HEK293T (cell line): ENCODE data around the gene NACC2.

ENCODE experiments used
- CTBP1 ChIP-seq: fragments of 450-650 bp; IDR thresholded peaks from 2 replicates; pipeline ENCODE4 v1.6.1; 2016; ENCODE audit warnings: borderline replicate concordance
- FOXA1 ChIP-seq: fragments of 450-650 bp; IDR thresholded peaks from 2 replicates; pipeline ENCODE4 v1.6.1; 2016; ENCODE audit warnings: mild to moderate bottlenecking
- FOXM1 ChIP-seq: fragments of 450-650 bp; IDR thresholded peaks from 2 replicates; pipeline ENCODE4 v1.6.1; 2017; ENCODE audit warnings: mild to moderate bottlenecking, borderline replicate concordance
- L3MBTL2 ChIP-seq: fragments of 450-650 bp; conservative IDR thresholded peaks from 2 replicates; pipeline ENCODE4 v1.6.1; 2016; ENCODE audit warnings: mild to moderate bottlenecking
- SP1 ChIP-seq: fragments of 450-650 bp; IDR thresholded peaks from 2 replicates; pipeline ENCODE4 v1.6.1; 2017
- TARDBP ChIP-seq: fragments of 450-650 bp; IDR thresholded peaks from 2 replicates; pipeline ENCODE4 v1.6.1; 2016

- TF ChIP-seq L3MBTL2 (no peak), TARDBP (no peak), SP1 (no peak), FOXA1 (no peak), FOXM1 (no peak), CTBP1 (no peak)
These were observed 131.2 kb downstream of the NACC2 start for GRCh38 chr9:135963938-135964337.
